Right ventricle myocardium superior (tissue), 1 donor: Measurements from ENCODE around the gene CROCC2. TPM values are rescaled to one million over a fixed set of nuclear protein-coding genes. Genes with fewer than 3 reads are reported as not detected.

ENCODE experiments used
- ATAC-seq: fragments of 200-7000 bp; cut with Tn5 transposase; one replicate; pipeline ENCODE4 v1.9.1; 2020; ENCODE audit warnings: mild to moderate bottlenecking; ENCODE audit not compliant: poor library complexity
- DNase-seq: peaks from one replicate; pipeline ENCODE4 v3.0.0-alpha.2; 2020
- intact Hi-C: fragments of 100-400 bp; cut with DNase I; formaldehyde crosslinking; loops from one replicate; pipeline ENCODE4 v1.11.2; 2022
- total RNA-seq: library from RNA; stranded (reverse); fragmentation: NEBNext Ultra II Directional; extraction: Animal tissue kit (Norgen Biotek cat#: 25700); gene quantifications from one replicate; pipeline ENCODE4 v1.2.1, GENCODE V29; 2021
- donor health status: DM: no; HTN: yes; CAD: no; lungs with severe emphysema.

The CROCC2 gene
- total RNA-seq, 1 donor from 2014 or later = not detected

DNA sequence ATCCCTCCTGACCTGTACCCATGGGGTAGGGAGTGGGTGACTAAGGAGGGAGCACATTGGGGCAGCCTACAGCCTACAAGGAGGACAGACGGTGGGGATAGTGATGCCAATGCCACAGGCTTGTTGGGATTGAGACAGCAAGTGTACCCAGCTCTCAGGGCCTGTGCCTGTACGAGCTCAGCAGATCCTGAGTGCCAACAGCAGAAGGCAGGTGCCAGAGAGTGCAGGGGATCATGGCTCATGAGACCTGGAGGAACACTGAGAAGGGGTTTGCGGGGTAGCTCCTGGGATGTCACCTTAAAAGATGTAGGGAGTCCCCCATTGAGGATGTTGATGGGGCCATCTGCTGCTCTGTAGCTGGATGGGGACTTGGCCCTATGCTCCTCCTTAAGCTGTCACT, 82.0 kb downstream of the CROCC2 start:
- DNase-seq (peak; percentile 30), ATAC-seq (no peak)
- intact Hi-C loops = no loop called here

DNA sequence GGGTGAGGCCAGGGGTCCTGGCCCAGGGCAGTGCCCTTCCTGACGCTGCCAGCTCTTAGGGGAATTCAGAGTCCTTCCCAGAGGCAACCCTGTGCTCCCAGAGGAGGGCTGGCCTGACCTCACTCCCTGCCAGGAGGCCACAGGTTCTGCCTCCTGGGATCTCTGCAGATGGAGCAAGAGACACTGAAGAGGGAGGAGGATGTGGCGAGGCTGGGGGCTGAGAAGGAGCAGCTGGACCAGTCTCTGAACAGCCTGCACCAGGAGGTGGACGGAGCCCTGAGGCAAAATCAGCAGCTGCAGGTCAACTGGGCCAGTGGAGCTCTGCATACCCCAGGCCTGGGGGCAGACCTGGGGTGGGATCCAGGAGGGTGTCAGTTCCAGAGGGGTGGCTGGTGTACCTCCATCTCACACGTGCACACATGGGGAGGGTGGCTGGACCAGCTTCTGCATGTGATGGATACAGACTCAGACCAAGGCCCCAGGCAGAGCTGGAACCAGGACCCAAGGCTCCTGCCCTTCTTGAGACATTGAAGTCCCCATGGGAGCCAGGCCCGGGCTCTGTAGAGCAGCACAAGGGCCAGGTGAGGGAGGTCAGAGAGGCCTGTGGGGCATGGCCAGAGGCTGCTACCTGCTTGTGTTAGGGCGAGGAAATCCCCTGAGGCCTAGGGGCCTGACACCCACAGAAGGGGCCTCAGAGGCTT, 82.6 kb downstream of the CROCC2 start:
- DNase-seq (peak; percentile 30), ATAC-seq (no peak)
- intact Hi-C loops = no loop called here

DNA sequence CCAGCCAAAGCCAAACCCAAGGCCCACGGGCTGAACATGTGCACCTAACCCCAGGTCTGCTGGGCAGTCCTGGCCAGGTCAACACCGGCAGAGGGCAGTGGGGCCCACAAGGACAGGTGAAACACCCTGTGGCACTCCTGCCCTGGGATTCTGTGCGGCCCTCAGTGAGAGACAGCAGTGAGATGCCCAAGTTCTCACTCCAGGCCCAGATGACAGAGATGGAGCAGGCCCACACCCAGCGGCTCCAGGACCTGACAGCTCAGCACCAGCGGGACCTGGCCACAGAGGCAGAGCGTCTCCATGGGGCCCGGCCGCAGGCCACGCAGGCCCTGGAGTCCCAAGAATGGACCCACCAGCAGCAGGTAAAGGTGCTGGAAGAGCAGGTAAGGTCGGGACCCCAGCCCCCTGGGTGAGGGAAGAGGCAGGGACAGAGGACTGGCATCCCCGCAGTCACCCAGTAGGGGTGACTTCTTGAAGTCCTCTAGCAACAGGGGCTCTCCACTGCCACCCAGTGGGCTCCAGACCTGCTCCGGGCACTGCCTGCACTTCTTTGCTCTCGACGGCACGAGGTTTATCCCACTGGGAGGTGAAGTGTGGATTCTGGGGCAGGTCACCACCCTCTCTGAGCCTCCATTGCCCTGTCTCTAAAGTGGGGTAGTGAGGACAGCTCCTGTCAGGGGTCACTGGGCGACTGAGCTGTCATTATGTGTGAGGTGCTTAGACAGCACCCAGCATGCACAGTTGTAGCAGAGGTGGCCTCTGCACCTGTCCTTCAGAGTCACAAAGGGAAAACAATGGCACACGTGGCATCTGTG, 83.5 kb downstream of the CROCC2 start:
- DNase-seq (peak; percentile 57), ATAC-seq (no peak)
- intact Hi-C loops = no loop called here

DNA sequence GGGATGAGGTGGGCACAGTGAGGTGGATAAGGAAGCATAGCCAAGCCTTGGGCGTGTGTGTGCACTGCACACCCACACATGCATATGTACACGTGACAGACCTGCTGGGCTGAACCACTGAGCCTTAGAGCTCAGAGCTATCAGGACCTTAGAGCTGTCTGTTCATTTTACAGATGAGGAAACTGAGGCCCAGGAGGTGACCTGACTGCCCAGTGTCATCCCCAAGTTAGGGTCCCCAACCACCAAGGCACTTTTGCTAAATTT, 84.1 kb downstream of the CROCC2 start:
- intact Hi-C loops = no loop called here

DNA sequence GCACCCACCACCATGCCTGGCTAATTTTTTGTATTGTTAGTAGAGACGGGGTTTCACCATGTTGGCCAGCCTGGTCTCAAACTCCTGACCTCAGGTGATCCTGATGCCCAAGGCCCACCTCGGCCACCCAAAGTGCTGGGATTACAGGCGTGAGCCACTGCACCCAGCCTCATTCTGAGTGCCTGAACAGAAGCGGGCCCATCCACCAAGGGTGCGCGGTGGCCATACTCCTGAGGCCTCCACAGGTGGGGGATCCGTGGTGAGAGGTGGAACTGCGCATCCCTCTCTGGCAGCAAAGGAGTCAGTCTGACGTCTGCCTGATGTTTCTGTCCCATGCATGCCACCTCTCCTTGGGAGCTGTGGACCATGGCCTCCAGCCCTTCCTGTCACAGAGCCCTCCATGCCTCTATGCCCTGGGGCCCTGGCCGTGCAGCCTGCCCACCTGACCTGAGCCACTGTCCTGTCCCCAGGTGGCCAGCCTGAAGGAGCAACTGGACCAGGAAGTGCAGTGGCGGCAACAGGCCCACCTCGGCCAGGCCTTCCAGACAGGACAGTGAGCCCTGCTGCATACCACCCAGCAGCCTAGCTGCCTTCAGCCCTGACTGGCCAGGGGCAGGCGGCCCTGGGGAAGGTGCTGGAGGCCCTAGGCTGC, 84.7 kb downstream of the CROCC2 start:
- intact Hi-C loops = no loop called here
- no peak for ATAC-seq
- DNase-seq = peak; percentile 38

More for the DNA sequence above, 84.1 kb downstream of the CROCC2 start:
- ATAC-seq (no peak), DNase-seq (no peak)

DNA sequence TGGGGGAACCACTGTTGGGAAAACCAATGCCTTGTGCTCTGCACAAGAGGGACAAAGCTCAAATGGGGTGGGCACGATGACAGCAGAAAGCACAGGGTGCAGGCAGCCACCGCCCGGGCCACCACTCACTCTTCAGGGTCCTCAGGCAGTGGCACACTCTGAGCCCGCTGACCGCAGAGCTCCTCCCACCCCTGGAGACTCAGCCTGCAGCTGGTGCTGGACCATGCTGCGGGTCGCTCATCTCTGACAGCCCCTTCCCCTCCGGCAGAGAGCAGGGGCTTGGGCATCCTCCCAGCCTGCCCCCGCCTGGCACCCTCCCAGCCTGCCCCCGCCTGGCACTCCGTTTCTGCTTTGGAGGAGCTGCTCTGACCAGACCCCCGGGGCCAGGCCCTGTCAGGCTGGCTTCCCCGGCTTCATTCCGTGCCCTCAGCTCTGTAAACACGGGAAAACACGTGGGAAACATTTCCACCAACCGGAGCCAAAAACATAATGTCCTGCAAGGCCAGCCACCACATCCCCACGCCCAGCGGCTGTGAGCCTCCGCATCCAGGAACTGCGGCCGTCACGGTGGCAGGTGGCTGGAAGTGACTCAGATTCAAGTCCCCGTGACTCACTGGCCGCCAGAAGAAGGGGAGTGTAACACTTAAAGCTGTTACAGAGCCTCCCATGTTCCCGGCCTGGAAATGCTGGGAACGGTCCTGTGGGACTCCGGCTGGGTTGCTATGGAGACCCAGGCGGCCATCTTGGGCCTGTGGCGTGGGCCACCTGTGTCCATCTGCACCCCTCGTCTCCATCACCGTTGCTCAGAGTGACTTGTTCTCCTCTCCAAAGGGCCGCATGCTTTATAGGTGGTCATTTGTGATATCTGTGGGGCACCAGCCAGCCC, 85.5 kb downstream of the CROCC2 start:
- peak; percentile 90 for DNase-seq
- intact Hi-C loops = no loop called here
- peak; percentile 79 for ATAC-seq

DNA sequence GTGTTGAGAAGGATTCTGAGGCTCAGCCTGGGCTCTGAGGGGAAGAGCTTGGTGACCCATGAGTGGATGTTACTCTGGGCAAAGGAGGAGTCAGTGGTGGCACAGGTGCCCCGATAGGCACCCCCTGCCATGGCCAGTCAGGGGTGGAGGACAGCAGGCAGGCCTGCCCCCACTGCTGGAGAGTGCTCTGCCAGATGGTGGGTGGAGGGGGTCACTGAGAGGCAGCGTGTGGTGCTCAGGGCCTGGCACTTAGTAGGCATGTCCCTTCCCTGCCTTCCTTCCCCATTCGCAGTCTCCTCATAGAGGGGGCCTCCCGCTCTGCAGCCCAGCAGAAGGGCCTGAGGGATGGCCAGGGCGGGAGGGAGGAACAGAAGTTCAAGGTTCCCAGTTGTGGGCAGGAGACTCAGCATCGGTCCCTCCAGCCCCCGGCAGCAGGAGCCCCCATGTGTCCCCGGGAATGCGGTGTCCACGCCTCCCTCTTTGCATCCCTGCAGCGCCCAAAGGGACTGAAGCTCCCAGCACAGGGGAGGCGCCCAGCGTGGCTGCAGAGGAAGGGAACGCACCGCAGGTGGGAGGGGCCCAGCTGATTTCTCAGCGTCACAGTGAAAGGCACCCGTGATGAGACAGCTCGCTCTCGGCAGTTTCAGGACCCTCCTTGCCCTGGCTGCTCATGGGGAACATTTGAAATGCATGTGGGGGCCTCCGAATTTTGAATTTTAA, 86.6 kb downstream of the CROCC2 start:
- DNase-seq (no peak), ATAC-seq (no peak)
- intact Hi-C loops = no loop called here

DNA sequence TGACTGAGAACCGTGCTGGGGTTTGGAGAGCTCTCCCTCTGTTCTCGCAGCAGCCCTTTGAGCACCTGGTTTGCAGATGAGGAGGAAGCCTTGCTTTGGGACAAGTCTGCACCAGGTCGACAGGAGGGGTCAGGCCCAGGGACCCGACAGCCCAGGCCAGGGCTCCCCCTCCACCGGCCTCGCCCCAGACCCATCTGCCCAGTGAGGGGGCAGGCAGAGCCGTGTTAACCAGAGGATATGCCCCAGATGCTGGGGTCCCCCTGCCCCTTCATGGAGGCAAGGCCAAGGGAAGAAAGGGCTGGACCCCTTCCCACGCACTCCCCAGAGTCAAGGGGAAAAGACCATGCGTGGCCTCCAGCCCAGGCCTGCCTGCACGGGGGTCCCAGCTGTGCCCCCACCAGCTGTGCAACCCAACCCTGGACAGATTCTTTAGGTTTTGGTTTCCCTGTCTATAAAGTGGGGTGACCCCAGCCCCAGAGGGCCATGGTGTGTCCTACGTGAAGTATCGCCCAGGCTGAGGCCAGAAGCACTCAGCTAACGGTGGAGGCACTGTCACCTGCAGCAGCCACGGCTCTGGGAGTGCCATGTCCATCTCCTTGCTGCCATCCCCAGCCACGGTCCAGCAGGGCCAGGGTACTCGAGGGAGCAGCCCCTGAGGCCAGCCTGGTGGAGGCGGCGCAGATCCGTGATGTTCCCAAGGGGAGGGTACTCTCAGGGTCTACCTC, 87.5 kb downstream of the CROCC2 start:
- intact Hi-C loops = no loop called here
- no peak for DNase-seq
- no peak for ATAC-seq

DNA sequence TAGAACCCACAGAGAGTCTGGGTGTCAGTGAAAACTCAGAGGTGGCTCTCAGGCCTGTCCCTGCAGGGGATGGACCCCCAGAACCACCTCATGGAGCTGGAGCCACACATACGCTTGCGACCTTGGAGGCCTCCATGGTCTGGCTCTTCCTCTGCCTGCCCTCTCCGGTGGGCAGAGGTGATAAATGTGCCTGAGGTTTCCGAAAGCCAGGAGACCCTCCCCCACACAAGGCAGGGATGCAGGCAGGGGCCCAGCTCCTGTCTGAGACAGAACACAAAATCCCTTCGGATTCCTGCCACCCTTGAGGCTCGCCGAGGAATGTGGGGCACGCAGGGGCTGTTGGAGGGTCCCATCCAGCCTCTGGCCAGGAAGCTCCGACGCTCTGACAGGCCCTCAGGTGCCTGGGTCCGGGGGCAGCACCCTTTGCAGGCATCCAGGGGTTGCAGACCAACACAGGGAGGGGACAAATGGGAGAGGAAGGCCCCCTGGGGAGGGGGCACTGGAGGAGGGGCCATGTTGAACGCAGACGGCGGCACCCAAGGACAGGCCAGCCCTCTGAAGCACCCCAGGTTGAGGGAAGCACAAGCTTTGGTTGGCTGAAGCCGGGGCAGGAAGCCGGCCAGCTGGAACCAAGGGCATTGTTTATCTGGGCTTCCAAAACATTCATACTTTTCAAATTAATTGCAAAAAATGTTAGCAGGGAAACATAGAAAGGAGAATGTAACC, 88.2 kb downstream of the CROCC2 start:
- DNase-seq = peak; percentile 52
- ATAC-seq = no peak
- intact Hi-C loops = no loop called here

DNA sequence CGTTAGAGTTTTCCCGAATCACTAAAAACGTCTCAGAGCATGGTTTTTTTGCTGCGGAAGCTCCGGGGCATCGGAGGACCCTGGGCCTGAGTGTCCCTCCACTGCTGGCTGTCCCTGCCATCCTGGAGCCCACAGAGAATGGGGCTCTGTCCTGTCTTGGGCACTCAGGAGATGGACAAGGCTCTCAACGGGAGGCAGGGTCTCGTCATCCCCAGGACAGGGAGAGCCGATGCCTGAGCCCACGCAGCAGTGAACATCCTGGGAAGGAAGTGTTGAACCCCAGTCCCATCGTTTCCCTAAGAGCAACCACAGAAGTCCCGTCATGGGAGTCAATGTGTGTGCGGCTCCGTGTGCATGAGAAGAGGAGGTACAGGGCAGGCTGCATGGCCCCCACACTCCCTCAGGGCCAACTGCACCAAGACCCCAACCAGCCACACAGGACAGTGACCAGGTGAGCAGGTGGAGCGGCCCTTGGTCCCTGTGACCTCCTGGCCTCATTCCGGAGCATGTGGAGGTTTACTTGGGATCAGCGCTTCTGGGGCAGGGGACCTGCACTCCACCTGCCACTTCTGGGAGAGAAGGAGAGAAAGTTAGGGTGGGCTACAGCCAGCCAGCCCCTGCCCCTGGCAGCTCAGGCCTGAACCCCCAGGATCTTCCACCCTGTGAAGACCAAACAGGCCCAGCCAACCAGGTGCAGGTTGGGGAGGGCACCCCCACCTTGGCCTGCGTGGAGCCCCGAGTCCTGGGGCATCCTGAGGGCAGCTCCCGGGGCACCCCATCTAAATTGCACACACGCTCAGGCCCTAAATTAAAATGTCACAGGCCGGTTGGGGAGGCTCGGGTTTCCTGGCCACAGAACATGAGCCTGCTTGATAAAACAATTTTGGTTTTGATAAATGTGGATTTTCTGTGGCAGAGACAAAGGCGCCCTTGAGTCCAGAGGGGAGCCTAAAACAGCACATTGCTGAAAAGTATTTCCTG, 89.2 kb downstream of the CROCC2 start:
- ATAC-seq (no peak), DNase-seq (no peak)
- intact Hi-C loops = no loop called here

DNA sequence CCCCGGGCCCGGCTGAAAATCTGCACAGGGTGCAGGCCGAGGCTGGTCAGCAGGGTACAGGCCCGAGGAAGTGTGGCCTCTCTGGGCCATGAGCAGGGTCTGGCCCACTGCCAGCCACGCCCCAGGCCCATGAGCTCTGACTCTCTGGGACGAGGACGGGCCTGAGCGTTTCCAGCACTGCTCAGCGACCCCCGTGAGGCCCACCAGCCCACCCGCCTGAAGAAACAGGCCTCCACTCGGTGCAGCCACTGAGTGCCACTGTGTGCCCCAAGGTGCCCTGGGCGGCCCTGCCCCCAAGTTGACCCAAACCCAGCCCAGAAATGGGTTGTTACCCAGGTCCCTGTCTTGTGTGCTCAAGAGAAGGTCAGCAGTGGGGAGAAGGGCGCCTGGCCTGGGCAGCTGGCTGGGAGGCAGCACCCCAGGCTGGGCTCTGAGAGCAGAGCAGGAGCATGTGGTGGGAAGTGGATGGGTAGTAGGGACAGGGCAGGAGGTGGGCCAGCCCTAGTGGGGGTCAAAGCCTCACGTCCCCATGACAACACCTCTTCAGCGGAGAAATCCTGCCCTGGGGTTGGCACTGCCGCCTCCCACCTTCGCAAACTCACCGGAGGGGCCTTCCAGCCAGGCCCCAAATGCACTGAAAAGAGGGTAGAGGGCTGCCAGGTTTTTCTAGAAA, 90.2 kb downstream of the CROCC2 start:
- intact Hi-C loops = no loop called here
- DNase-seq = peak; percentile 42
- ATAC-seq = no peak

DNA sequence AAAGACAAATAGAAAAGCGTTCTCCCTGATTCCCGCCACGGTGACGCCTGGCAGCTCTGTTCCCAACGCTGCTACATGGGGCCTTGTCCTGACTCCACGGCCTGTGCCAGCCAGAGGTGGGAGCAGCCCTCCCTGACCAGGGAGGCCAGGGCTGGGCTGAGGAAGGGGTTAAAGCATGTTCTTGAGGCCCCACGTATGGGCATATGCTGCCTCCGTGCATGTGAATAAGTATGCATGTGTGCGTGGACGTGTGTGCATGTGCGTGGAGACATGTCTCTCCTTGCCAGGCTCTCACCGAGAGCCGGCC, 90.7 kb downstream of the CROCC2 start:
- DNase-seq = no peak
- ATAC-seq = no peak
- intact Hi-C loops = no loop called here

DNA sequence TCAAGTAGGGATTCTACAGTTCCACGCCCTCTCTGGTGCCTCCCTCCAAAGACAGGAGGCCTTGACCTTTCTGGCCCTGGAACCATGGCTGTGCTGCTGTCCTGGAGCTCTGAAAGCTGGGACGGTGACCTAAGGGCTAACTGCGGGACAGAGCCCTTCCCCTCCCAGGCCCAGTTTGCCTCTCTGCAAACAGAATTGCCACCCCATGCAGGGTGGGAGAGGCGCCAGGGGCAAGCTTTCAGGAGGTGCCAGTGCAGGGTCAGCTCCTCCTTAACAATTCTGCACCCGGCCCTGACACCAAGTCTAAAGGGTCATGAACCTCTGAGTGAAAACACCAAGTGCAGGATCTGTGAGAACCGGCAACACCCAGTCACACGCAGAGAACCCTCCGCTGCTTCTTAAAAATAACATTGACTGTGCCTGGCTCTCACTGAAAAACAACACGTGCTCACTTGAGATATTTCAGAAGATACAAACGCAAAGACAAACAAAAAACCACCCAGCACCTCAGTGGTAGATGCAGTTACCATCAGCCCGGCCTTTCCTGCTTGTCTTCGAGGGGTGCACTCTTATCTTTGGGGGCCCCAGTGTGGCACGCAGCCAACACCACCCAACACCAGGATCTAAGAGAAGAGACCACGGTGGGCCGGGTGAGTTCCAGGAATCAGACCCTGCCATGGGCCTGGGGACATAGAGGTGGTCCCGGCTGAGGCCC, 91.2 kb downstream of the CROCC2 start:
- intact Hi-C loops = no loop called here
- DNase-seq (peak; percentile 42), ATAC-seq (peak; percentile 40)

DNA sequence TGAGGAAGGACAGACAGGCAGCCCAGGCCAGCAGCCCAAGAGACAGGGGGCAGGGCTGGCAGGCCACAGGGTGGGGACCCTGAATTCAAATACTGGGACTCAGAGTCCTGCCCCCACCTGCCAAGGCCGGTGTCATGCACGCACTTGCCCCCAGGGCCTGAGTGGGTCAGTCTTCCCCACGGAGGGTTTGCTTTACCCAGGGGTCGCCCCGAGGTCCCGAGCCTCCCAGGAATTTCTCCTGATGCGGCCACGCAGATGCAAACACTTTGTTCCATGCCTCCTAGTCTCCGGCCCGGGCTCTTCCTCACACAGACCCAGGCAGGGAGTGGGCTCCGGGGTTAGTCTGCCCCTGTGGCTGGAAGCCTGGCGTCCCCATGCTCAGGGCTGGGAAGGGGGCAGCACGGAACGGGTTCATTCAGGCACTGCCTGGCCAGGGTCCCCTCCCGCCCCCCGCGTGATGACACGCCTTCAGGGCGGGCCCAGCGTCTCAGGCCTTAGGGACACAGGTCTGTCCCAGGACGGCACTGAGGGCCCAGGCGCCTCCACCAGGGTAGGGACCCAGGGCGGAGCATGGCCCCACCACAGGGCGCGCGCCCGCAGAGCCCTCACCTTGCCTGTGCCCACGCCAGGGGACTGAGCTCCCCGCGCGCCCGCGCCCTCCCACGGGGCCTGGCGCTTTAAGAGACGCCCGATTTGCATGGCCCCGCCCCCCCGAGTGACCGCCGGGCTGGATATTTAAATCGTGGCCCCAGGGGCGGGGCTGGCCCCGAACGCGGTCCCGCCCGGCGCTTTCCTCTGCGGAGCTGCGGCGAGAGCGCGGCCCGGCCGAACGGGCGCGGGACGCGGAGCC, 91.9 kb downstream of the CROCC2 start, which contains the start of gene SNED1:
Gene SNED1, plus strand, starts transcription at position 763 of the 850 bp plus-strand sequence. CDS start 220 bp downstream, outside the sequence.
- intact Hi-C loops = no loop called here
- ATAC-seq (peak; percentile 93), DNase-seq (peak; percentile 95)
